Skeletal muscle cell (primary cell): ENCODE data around the gene PRKAR2A.
"Not testable (repeated sequence)": the region's sequence is repeated elsewhere in the genome, so short reads cannot be mapped to it uniquely, and the experiment has no call there.

Experiments used
- DNase-seq: peaks from one replicate; pipeline ENCODE4 v3.0.0-alpha.2; 2010; ENCODE audit warnings: low read depth
- H3K4me3 ChIP-seq: 2 replicates; pipeline ENCODE4 v1.5.1; 2011; ENCODE audit warnings: low read depth, mild to moderate bottlenecking, control low read depth, low read length, moderate library complexity

The PRKAR2A gene

DNA sequence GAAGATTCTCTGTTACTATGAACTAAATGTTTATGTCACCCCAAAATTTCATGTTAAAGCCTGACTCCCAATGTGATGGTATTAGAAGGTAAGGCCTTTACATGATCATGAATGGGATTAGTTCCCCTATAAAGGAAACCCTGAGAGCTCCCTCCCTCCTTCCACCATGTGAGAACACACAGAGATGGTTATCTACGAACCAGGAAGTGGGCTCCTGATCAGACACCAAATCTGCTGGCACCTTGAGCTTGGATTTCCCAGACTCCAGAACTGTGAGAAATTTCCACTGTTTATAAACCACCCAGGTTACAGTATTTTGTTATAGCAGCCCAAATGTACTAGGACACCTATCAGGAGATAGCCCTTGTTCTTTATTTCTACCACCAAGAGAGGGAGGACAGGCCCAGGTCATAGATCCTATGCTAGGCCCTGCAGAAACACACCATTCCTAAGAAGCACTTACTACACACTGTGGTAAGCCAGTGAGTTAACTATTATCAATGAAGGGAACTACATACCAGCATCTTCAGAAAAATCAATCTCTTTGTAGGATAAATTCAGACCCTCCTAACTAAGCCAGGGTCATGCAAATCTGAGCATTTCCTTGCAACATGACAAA is 59.0 kb downstream of the PRKAR2A start:
- H3K4me3 ChIP-seq: no peak overlapping the region
- no peak for DNase-seq

DNA sequence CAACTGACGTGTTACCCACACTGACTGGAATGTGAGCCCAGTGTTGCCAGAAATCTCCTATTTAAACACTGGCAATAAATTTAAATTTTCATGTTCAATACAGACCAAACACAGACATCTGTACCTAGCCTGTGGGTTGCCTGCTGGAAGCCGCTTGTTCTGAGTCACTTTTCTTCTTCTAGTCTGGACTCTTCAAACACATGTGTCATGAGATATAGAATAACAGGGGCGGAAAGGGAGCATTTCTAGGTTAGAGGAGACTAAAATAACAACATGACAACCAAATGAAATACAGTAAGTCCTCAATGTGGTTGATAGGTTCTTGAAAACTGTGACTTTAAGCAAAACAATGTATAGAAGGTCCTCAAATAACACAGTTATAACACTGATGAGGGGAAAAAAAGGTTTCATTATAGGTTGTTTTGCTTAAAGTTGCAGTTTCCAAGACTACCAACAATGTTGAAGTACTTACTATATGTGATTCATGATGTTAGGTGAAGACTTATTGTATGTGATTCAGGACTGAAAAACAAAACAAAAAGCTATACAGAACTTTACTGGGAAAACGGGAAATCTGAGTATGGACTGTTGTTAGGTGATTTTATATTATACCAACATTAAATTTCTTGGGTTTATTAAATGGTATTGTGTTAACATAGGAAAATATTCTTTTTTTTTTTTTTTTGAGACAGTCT is 63.1 kb downstream of the PRKAR2A start:
- H3K4me3 ChIP-seq: no peak overlapping the region
- DNase-seq: peak; percentile 35

DNA sequence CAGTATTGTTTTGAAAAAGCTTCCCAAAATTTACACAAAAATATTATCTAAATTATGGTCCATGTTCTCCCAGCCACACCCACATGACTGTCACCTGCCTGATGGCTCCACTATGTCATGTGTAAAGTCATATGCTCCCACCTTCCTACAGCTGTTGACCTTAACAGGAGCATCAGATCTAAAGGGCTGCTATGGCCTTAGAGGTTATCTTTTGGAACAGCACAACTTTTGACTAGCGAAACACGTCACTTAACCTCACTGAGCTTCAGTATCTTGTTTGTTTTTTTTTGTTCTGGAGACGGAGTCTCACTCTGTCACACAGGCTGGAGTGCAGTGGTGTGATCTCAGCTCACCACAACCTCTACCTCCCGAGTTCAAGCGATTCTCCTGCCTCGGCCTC is 64.4 kb downstream of the PRKAR2A start:
- H3K4me3 ChIP-seq: no peak overlapping the region
- no peak for DNase-seq

DNA sequence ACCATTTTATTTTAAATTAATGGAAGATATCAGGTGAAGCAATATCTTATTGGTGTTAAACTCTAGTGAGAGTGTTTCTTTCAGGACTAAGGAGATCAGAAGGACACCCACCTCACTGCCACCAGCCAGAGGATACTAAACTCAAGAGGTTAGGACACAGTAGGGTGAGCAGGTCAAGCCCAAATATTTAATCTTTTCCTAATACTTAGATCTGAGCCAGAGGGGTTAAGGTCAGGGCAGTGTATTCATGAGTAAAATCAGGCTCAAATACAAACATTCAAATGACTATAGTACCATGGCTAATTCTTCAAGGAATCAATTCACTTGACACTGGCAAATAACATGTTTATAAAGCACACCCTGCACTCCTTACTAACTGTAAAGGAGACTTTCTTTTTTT is 65.6 kb downstream of the PRKAR2A start:
- no peak overlapping the region for H3K4me3 ChIP-seq
- no peak for DNase-seq

DNA sequence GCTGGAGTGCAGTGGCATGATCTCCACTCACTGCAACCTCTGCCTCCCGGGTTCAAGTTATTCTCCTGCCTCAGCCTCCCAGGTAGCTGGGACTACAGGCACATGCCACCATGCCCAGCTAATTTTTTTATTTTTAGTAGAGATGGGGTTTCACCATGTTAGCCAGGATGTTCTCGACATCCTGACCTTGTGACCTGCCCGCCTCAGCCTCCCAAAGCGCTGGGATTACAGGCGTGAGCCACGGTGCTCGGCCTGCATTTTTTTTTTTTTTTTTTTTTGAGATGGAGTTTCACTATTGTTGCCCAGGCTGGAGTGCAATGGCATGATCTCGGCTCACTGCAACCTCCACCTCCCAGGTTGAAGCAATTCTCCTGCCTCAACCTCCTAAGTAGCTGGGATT is 69.1 kb downstream of the PRKAR2A start:
- not testable (repeated sequence) for H3K4me3 ChIP-seq, DNase-seq

DNA sequence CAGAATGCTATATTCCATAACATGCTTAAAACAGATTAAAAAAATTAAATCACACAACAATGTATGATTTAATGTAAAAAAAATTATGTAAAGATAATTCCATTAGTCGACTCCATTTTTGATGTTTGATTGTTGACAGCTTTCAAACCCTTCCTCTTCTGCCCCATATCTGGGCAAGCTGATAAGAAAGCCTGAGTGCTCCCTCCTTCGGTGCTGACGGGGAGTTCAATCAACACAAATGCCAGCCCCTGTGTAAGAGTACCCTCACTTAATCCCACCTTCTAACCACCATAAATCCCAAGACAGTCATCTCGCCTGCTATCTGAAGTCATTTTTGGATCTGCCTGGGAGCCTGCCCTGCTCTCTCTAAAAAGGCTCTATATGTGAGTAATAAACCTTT is 70.8 kb downstream of the PRKAR2A start:
- DNase-seq: no peak
- H3K4me3 ChIP-seq: no peak overlapping the region

DNA sequence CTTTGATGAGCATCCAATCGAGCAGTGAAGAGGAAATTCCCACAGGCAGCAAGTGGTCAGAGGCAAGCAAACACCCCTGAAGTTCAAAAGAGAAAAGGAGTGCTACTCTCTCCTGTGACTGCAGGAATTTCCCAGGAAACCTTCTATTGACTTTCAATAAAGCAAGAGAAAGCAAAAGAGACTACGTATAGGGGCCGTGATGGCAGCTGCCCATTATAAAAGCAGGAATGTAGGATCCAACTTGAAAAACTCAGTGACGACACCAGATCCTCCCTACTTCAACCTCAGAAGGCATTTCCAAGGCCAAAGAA is 77.5 kb downstream of the PRKAR2A start:
- no peak overlapping the region for H3K4me3 ChIP-seq
- DNase-seq: no peak

DNA sequence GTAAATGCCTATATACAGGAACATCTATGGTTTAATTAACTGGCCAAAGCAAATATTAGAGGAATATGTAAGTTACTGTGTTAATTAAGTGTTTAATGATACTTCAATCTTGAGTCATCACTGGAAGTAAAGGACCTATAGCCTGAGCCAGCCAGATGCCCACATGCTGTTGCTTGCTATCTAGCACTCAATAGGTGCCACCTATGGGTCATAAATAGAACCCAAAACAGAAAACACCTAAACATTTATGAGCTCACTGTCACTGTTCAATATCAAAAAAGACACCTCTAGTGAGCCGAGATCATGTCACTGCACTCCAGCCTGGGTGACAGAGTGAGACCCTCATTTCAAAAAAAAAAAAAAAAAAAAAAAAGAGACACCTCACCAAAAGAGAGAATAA is 82.3 kb downstream of the PRKAR2A start:
- H3K4me3 ChIP-seq: no peak overlapping the region
- no peak for DNase-seq

DNA sequence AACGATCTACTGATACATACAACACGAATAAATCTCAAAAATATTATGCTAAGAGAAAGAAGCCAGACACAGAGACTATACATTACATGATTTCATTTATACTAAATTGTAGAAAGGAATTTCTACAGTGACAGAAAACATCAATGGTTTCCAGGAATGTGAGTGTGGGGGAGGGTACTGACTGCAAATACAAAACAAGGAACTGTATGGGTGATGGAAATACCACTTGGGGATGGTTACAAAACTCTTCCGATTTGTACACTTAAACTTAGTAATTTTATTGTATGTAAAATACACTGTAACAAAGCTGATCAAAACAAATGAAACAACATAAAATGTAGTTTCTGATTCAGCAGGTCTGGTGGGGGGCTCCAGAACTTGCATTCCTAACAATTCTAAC is 84.9 kb downstream of the PRKAR2A start:
- DNase-seq: no peak
- H3K4me3 ChIP-seq: no peak overlapping the region

DNA sequence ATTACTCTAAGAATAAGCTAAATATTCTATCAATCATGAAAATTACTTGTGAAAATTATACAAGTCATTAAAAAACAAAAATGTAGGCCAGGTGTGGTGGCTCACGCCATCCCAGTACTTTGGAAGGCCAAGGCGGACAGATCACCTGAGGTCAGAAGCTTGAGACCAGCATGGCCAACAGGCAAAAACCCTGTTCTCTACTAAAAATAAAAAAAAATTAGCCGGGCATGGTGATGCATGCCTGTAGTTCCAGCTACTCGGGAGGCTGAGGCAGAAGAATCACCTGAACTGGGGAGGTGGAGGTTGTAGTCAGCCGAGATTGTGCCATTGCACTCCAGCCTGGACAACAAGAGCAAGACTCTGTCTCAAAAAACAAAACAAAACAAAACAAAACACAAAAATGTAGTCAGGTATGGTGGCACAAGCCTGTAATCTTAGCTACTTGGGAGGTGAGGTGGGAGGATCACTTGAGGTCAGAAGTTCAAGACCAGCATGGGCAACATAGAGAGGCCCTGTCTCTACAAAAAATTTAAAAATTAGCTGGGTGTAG is 87.6 kb downstream of the PRKAR2A start:
- not testable (repeated sequence) for DNase-seq, H3K4me3 ChIP-seq

DNA sequence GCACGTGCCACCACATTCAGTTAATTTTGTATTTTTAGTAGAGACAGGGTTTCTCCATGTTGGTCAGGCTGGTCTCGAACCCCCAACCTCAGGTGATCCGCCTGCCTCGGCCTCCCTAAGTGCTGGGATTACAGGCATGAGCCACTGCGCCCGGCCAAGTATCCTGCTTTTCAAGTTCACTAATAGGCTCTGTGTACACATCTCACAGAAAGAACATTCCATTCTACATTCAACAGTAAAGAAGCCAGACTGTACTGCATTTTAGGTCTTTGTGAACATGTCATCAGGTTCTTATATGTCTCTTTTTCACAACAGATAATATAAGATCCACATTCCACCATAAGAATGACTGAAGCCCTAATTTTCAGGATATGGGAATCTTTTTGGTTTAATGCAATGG is 88.1 kb downstream of the PRKAR2A start:
- not testable (repeated sequence) for DNase-seq

DNA sequence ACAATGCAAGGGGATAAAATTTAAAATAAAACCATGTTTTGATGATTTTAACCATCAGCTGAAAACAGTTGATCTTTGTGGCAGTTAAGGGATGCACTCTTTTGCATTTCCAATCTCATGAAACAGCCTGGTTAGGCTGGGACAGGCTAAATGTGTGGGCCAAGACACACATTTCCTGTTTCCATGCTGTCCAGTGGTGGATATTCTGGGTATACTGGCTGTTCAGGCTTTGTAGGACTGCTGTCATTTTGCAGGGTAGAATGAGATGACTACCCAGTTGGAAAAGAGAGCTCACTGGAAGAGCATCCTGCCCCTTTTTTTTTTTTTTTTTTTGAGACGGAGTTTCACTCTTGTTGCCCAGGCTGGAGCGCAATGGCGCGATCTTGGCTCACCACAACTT is 88.6 kb downstream of the PRKAR2A start:
- no peak for DNase-seq
- no peak overlapping the region for H3K4me3 ChIP-seq

More for the DNA sequence above, 88.1 kb downstream of the PRKAR2A start:
- H3K4me3 ChIP-seq: not testable (repeated sequence)

DNA sequence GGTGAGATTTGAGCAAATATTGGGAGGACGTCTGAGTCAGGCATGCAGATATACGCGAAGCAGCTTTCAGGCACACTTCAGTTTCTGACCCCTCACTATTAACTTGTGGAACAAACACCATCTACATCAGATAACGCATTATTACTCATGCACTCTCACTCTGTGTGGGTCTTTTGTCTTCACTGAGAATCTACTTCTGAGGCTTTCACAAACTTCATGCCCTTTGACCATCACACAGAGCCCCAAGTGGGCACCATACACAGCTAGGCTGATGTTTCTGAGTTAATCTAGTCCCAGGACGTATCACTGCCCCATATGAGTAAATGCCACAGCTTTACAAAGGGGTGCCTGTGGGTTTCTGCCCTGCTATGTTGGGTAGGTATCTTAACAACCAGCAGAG is 91.0 kb downstream of the PRKAR2A start:
- DNase-seq: no peak
- no peak overlapping the region for H3K4me3 ChIP-seq

DNA sequence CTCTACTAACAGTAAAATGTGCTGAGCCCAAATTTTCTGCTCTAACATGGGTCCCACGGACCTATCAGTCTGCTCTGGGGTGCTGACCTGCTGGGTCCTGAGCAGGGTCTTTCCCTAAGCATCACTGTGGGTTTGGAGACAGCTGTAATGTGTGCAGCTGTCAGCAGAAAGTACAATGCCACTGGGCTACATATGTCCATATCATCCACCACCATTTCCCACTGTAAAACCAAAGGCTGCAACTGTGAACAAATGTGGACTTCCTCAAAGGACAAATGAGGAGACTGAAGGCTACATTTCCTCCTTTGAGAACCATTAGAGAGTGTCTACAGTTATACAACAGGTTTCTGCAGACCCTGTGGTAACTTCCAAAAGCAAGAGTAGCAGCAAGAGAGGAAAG is 96.8 kb downstream of the PRKAR2A start:
- H3K4me3 ChIP-seq: no peak overlapping the region
- DNase-seq: no peak

DNA sequence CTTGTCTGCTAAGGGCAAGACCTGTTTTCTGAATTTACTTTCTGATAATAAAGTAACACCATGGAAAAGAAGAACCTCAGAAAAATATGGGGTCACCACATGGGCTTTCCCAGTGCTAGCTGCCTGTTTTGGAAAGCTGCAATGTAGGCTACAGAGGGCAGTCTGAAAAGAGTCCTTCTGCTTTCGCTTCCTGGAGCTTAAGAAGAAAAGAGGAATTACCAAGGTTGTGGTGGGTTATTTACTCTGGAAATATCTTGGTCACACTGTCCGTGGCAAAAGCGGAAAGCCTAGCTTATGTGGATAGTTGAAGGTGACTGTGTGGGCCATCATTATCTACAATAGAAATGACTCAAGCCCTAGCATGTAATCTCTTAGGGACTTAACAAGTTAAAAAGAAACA is 98.9 kb downstream of the PRKAR2A start:
- H3K4me3 ChIP-seq: no peak overlapping the region
- no peak for DNase-seq

DNA sequence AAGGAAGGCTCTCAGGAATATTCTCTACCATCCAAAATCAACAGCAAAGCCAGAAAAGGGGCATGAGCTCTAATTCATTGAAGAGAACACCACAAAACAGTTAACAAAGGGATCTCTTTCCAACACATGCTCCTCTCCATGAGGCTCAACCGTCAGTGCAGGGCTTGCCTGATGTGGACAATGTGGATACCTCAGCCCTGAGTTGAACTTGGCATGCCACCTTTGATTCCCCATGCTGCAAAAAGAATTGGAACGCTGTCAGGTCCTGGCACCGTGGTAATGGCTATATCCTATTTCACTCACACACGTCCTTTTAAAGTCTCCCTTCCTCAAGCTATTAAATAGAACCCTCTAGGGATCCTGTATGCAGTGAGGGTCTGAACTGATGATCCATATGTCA is 100.0 kb downstream of the PRKAR2A start:
- H3K4me3 ChIP-seq: no peak overlapping the region
- no peak for DNase-seq

DNA sequence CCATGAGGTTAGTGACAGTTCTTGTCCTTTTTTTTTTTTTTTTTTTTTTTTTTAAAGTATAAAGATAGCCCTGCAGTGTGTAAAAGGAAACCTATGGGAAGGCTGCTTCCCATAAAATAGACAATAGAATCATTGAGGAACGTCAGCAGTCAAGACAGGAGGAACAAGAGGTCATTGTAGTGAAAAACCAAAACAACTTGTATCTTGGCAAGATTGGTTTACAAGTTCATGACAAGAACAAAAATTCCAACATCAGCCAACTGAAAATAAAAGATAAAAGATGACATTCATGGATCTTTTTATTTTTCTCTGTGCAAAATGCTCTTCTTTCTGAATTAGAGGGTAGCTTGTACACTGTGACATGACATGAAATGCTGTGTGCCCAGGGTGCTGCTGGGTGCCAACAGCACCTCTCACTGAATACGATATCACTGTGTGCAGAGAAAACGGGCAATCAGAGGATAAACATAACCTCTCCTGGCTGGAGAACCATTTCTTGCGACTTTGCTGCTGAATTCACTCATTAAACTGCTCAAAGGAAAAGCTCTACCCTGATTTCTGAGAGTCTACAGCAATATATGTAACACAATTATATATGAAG is 100.6 kb downstream of the PRKAR2A start:
- no peak for DNase-seq
- no peak overlapping the region for H3K4me3 ChIP-seq

DNA sequence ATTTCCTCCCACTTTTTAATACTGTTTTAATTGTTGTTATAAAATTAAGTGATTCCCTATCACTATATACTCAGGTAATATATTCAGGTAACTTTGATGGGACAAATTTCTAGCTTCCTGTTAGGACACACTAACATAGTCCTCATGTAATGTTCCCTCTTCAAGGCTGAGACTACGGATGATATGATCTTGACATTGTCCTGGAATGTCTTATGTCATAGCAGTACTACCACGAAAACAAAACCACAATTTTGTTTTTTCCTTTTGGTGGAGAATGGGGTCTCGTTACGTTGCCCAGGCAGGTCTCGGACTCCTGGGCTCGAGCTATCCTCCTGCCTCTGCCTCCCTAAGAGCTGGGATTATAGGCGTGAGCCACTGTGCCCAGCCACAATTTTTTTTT is 103.9 kb downstream of the PRKAR2A start:
- no peak overlapping the region for H3K4me3 ChIP-seq
- DNase-seq: no peak

DNA sequence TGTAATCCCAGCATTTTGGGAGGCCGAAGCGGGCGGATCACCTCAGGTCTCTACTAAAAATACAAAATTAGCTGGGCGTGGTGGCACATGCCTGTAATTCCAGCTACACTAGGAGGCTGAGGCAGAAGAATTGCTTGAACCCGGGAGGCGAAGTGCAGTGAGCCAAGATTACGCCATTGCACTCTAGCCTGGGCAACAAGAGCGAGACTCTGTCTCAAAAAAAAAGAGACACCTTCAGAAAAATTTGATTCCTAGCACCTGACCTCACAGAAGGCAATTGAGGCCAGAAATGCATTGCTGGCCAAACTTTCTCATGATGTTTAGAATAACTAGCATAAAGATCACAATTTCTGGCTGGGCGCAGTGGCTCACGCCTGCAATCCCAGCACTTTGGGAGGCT is 106.4 kb downstream of the PRKAR2A start:
- not testable (repeated sequence) for DNase-seq, H3K4me3 ChIP-seq

DNA sequence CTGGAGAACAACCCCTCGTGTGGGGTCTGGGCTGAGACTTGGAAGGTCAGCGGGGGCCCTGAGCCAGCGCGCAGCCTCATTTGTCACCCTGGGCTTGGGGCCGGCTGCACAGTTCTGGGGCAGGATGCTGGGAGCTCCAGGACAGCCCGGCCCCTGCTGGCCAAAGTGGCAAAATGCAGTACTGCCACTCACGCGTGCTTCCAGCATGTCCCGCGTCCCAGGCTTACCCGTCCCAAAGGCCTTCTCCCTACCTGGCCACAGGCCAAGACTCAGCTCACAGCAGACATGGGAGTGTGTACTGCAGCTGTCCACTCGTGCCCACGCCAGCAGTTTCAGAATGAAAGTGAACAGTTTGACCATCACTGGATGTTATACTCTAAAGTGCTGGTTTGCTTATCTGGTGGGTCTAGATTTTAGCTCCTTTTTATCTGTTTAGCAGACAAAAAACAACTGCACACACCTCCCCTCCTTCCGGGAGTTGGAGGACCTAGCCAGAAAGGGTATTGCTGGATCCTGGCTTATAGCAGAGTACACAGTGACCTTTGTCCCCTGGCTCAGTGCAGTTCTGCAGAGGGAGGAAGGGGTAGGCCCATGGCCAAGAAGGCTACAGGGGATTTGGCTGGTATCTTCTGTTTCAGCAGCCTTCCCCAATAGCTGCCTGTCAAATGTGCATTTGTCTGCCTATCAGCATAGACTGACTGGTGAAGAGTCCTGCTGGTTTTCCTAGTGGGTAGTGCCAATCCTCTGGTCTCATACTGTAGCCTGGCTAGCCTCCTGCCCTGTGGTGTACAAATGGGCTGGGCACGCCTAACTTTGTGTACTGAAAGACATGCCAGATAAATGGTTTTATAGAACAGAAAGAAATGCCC is 107.5 kb downstream of the PRKAR2A start:
- peak overlapping the region; percentile 13 for H3K4me3 ChIP-seq
- peak; percentile 53 for DNase-seq
